Common myeloid progenitor, CD34-positive (primary cell): Measurements from ENCODE around the gene FASTKD3.
A peak's percentile ranks its signal among the peaks of the same experiment; 100 is the strongest.

Source experiments
- CTCF ChIA-PET: fragments of 350-600 bp; sonication (Branson Sonifier 250); formaldehyde crosslinking; loops from one replicate; lab custom pipeline; 2021; ENCODE audit warnings: antibody characterized with exemption; lab: Charles Lee
- POLR2A ChIA-PET: fragments of 350-600 bp; sonication (Branson Sonifier 250); formaldehyde crosslinking; loops from one replicate; lab custom pipeline; 2021; ENCODE audit warnings: antibody characterized with exemption; lab: Charles Lee
- DNase-seq, 3 donors: peaks; one replicate each; pipeline versions ENCODE4 v3.0.0 to v3.0.0-alpha.2; 2013
- H3K27ac ChIP-seq, 2 experiments: 1 replicate in 1 of 2; 2 replicates in 1 of 2; pipeline ENCODE4 v1.7.0; 2013; ENCODE audit warnings: inconsistent platforms in 2 of 2, low read length in 2 of 2, mild to moderate bottlenecking in 2 of 2, low read depth in 1 of 2, moderate library complexity in 1 of 2; ENCODE audit not compliant: severe bottlenecking in 2 of 2, insufficient read depth in 1 of 2, poor library complexity in 1 of 2
- H3K27me3 ChIP-seq, 5 experiments: replicated peaks in 2 of 5; 1 replicate in 3 of 5; 2 replicates in 2 of 5; pipeline versions ENCODE4 v1.6.1 to v1.7.0; 2013; ENCODE audit warnings: low read length in 4 of 5, mild to moderate bottlenecking in 2 of 5, moderate library complexity in 2 of 5, inconsistent platforms in 1 of 5; ENCODE audit not compliant: insufficient read depth in 5 of 5, control insufficient read depth in 4 of 5
- H3K36me3 ChIP-seq, 4 experiments: 1 replicate in 2 of 4; 2 replicates in 2 of 4; pipeline versions ENCODE4 v1.6.1 to v1.7.0; 2013; ENCODE audit warnings: low read length in 3 of 4, control low read depth in 1 of 4, mild to moderate bottlenecking in 1 of 4; ENCODE audit not compliant: control insufficient read depth in 4 of 4, insufficient read depth in 4 of 4
- H3K4me1 ChIP-seq, 4 experiments: 1 replicate in 3 of 4; 2 replicates in 1 of 4; pipeline versions ENCODE4 v1.6.1 to v1.7.1; 2013; ENCODE audit warnings: low read length in 3 of 4, mild to moderate bottlenecking in 3 of 4, control low read depth in 1 of 4, inconsistent platforms in 1 of 4, moderate library complexity in 1 of 4; ENCODE audit not compliant: control insufficient read depth in 4 of 4, insufficient read depth in 4 of 4; ENCODE audit errors: control extremely low read depth in 1 of 4
- H3K4me3 ChIP-seq, 7 experiments: 1 replicate in 4 of 7; 2 replicates in 3 of 7; pipeline versions ENCODE4 v1.5.1 to v1.7.0; 2013; ENCODE audit warnings: mild to moderate bottlenecking in 7 of 7, low read length in 6 of 7, moderate library complexity in 6 of 7, inconsistent platforms in 2 of 7, low read depth in 2 of 7, control low read depth in 1 of 7; ENCODE audit not compliant: insufficient read depth in 4 of 7, control insufficient read depth in 1 of 7; ENCODE audit errors: extremely low read depth in 1 of 7
- H3K9me3 ChIP-seq, 5 experiments: 1 replicate in 4 of 5; 2 replicates in 1 of 5; pipeline versions ENCODE4 v1.6.1 to v1.7.1; 2013; ENCODE audit warnings: low read length in 4 of 5, mild to moderate bottlenecking in 2 of 5, inconsistent platforms in 1 of 5, low read depth in 1 of 5, moderate library complexity in 1 of 5; ENCODE audit not compliant: control insufficient read depth in 4 of 5, insufficient read depth in 2 of 5; ENCODE audit errors: control extremely low read depth in 1 of 5
- WGBS: methylation state at CpG from one replicate; pipeline ENCODE4 v1.1.5; 2013; ENCODE audit not compliant: insufficient coverage; 5-methylcytosine and 5-hydroxymethylcytosine counted together

Gene FASTKD3

GRCh38 chr5:7813576-7813975 is 55.3 kb downstream of the FASTKD3 start:
- DNase-seq = no peak
- Histone ChIP-seq H3K27ac (no peak overlapping the region), H3K27me3 (peaks cover 0 to 12% (median 2%) of the 10 kb centered on the region in 5 experiments), H3K4me1 (peaks cover 0 to 12% (median 11%) of the 10 kb centered on the region in 4 experiments), H3K4me3 (no peak overlapping the region), H3K9me3 (no peaks in the 10 kb centered on the region), H3K36me3 (no peaks in the 10 kb centered on the region)
- ChIA-PET CTCF (interaction anchor here (0.7 to 1.7 kb wide), 6 partner anchors 9 to 1047 kb away, joined by 3 to 5 read pairs (median 3); no protein-coding TSS in a partner anchor), POLR2A (no interaction called here)
- 83% methylated on average over 1 of the region's 3 CpGs for WGBS

GRCh38 chr5:7813007-7813406 is 55.8 kb downstream of the FASTKD3 start:
- no peaks in the 10 kb centered on the region for H3K9me3 ChIP-seq
- DNase-seq = no peak
- no peak overlapping the region for H3K4me3 ChIP-seq
- ChIA-PET CTCF (interaction anchor here (0.6 to 1.7 kb wide), 5 partner anchors 9 to 1046 kb away, joined by 3 to 5 read pairs (median 3); no protein-coding TSS in a partner anchor), POLR2A (no interaction called here)
- no peak overlapping the region for H3K27ac ChIP-seq
- peaks cover 0 to 12% (median 2%) of the 10 kb centered on the region in 5 experiments for H3K27me3 ChIP-seq
- no CpG with 5 or more reads among the region's 2 CpGs for WGBS
- no peaks in the 10 kb centered on the region for H3K36me3 ChIP-seq
- peaks cover 0 to 12% (median 11%) of the 10 kb centered on the region in 4 experiments for H3K4me1 ChIP-seq

DNA sequence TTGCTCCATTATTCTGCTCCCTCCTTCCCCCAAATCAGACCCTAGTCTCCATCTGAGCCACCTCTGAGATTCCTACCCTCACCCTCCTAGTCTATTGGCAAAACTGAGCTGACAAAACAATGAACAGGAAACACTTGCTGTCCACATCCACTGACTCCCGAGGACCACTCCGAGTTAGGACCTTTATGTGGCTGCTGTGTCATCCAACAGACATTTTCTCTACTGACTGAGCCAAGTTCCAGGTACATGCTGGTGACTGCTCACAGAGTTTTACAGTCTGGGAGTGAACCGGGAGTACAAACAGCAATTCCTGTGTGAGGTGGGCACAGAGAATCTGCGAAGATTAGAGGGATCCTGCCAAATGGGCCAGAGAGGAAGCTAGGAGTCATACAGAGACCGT is 57.1 kb downstream of the FASTKD3 start:
- CTCF ChIA-PET = interaction anchor here (1.2 kb wide), 1 partner anchor 9 kb away, joined by 5 read pairs; no protein-coding TSS in a partner anchor
- H3K4me1 ChIP-seq = peaks cover 0 to 12% (median 11%) of the 10 kb centered on the region in 4 experiments
- 36% methylated on average over 5 of the region's 5 CpGs for WGBS

More for the DNA sequence above, 57.1 kb downstream of the FASTKD3 start:
- Histone ChIP-seq H3K27me3 (peaks cover 0 to 14% (median 8%) of the 10 kb centered on the region in 5 experiments), H3K4me3 (no peak overlapping the region), H3K9me3 (no peaks in the 10 kb centered on the region), H3K27ac (no peak overlapping the region), H3K36me3 (no peaks in the 10 kb centered on the region)
- DNase-seq = peak in 1 of 3 donors; percentile 2
- POLR2A ChIA-PET = no interaction called here
